ENCODE results near the gene ARMC12. TPM values are rescaled to one million over a fixed set of nuclear protein-coding genes. Genes with fewer than 3 reads are reported as not detected.
A peak's percentile ranks its signal among the peaks of the same experiment; 100 is the strongest.

ARMC12 gene
- total and polyA plus RNA-seq, 2 experiments from 2014 or later: 0.90 to 0.94 TPM

DNA sequence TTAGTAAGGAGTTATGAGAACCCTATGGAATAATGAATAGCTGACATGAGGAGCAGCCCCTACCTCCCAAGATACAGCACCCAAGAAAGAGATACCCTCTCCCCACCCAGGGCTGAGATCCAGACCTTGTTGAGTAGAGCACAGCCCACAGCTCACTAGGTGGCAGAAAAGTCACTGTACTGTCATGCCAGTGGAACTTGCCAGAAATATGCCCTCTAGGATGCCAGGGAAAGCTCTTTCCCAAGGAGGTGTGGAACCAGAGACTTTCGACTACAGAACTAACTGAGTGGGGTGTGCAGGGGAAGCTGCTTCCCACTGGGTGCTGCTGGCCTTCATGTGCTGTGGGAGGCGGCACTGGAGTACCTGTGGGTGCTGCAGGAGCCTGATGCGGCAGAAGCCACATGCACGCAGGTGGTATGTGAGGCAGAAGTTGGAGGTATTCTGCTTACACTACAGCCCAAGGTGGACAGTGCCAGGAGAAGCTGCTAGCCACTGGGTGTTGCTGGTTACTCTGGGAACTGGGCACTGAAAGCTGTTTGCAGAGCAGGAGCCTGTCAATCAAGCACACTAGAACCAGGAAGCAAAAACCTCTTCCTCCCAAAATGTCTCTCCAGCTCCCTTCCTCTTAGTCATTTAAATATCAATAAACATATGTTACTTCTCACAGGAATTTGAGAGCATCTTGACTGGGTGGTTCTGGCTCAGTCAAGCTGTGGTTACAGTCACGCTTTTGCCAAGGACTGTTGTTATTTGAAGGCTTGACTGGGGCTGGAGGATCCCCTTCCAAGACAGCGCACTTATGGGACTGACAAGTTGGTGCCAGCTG, 17.8 kb downstream of the ARMC12 start:
- Mint-ChIP-seq H3K4me1 (peaks cover 29% of the 10 kb centered on the region), H3K27ac (no peak overlapping the region), H3K9me3 (no peaks in the 10 kb centered on the region), H3K36me3 (ENCODE audit: low read depth) (no peaks in the 10 kb centered on the region), H3K4me3 (no peak overlapping the region), H3K27me3 (ENCODE audit: insufficient read depth, low read depth, poor library complexity) (peaks cover 20% of the 10 kb centered on the region)
- Histone ChIP-seq H3K79me2 (replicated peaks; ENCODE audit: insufficient read depth) (no peaks in the 10 kb centered on the region), H3K36me3 (ENCODE audit: insufficient read depth) (no peaks in the 10 kb centered on the region), H3K27ac (ENCODE audit: low read depth) (no peak overlapping the region), H3K9me2 (ENCODE audit: insufficient read depth) (no peaks in the 10 kb centered on the region), H3K4me3 (no peak overlapping the region), H3K4me2 (peak overlapping the region; percentile 35), H2AFZ (peak overlapping the region; percentile 43; the same call in 1 of the 2 replicates), H4K20me1 (replicated peaks; ENCODE audit: insufficient read depth) (no peaks in the 10 kb centered on the region), H3K4me1 (ENCODE audit: insufficient read depth) (peaks cover 21% of the 10 kb centered on the region), H3K27me3 (ENCODE audit: insufficient read depth) (no peaks in the 10 kb centered on the region), H3F3A (replicated peaks; ENCODE audit: low read depth) (no peaks in the 10 kb centered on the region; the same call in 1 of the 2 replicates)
- peak; percentile 15; the same call in 2 of the 3 replicates for ATAC-seq
- DNase-seq (ENCODE audit: low spot score): no peak
- TF ChIP-seq, protein P1, sequence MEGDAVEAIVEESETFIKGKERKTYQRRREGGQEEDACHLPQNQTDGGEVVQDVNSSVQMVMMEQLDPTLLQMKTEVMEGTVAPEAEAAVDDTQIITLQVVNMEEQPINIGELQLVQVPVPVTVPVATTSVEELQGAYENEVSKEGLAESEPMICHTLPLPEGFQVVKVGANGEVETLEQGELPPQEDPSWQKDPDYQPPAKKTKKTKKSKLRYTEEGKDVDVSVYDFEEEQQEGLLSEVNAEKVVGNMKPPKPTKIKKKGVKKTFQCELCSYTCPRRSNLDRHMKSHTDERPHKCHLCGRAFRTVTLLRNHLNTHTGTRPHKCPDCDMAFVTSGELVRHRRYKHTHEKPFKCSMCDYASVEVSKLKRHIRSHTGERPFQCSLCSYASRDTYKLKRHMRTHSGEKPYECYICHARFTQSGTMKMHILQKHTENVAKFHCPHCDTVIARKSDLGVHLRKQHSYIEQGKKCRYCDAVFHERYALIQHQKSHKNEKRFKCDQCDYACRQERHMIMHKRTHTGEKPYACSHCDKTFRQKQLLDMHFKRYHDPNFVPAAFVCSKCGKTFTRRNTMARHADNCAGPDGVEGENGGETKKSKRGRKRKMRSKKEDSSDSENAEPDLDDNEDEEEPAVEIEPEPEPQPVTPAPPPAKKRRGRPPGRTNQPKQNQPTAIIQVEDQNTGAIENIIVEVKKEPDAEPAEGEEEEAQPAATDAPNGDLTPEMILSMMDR (conservative IDR thresholded peaks at IDR 0.05; ENCODE audit: low read depth in 2 of 2): no peak
- TF ChIP-seq NANOG (IDR thresholded peaks at IDR 0.05; ENCODE audit: borderline replicate concordance): no peak
- TF ChIP-seq EZH2phosphoT487 (IDR thresholded peaks at IDR 0.05; ENCODE audit: unreplicated experiment): no peak
- TF ChIP-seq JUNB (IDR thresholded peaks at IDR 0.05; ENCODE audit: unreplicated experiment): no peak
- TF ChIP-seq STAT1 (IDR thresholded peaks at IDR 0.05; ENCODE audit: unreplicated experiment): no peak
- TF ChIP-seq EZH2 (IDR thresholded peaks at IDR 0.05; ENCODE audit: low read depth, unreplicated experiment): no peak
- TF ChIP-seq, protein P2, sequence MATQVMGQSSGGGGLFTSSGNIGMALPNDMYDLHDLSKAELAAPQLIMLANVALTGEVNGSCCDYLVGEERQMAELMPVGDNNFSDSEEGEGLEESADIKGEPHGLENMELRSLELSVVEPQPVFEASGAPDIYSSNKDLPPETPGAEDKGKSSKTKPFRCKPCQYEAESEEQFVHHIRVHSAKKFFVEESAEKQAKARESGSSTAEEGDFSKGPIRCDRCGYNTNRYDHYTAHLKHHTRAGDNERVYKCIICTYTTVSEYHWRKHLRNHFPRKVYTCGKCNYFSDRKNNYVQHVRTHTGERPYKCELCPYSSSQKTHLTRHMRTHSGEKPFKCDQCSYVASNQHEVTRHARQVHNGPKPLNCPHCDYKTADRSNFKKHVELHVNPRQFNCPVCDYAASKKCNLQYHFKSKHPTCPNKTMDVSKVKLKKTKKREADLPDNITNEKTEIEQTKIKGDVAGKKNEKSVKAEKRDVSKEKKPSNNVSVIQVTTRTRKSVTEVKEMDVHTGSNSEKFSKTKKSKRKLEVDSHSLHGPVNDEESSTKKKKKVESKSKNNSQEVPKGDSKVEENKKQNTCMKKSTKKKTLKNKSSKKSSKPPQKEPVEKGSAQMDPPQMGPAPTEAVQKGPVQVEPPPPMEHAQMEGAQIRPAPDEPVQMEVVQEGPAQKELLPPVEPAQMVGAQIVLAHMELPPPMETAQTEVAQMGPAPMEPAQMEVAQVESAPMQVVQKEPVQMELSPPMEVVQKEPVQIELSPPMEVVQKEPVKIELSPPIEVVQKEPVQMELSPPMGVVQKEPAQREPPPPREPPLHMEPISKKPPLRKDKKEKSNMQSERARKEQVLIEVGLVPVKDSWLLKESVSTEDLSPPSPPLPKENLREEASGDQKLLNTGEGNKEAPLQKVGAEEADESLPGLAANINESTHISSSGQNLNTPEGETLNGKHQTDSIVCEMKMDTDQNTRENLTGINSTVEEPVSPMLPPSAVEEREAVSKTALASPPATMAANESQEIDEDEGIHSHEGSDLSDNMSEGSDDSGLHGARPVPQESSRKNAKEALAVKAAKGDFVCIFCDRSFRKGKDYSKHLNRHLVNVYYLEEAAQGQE (IDR thresholded peaks at IDR 0.05; ENCODE audit: unreplicated experiment): no peak
- no peak for TF ChIP-seq ZNF114 (CRISPR knock-in tag; IDR thresholded peaks at IDR 0.05)
